Suppressor macrophage treated with lipopolysaccharide for 1 hour (primary cell): ENCODE measurements around the gene NAB1.

Experiments used
- DNase-seq, 3 donors: peaks; one replicate each; pipeline ENCODE4 v3.0.0-alpha.2; 2020 to 2022

The NAB1 gene

DNA sequence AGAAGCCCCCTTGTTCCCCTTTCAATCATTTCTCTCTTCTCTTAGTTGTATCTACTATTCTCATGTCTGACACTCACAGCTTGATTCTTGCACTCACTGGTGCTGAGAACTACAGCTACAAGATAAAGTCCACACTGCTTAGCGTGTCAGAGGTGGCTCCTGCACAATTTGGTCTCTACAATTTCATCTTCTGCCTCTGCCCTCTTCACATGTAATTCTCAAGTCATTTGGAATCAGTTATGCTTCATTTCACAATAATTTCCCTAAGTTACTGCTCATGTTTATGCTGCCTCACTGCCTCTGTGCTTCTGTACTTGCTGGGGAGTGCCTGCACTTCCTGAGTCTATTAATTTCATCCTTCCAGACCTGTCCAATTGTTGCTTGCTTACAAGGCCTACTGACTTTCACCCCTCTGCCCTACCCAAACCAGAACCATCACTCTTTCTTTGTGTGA, 11.6 kb upstream of the NAB1 start:
- DNase-seq, result peak in 1 of 3 donors; percentile 29

DNA sequence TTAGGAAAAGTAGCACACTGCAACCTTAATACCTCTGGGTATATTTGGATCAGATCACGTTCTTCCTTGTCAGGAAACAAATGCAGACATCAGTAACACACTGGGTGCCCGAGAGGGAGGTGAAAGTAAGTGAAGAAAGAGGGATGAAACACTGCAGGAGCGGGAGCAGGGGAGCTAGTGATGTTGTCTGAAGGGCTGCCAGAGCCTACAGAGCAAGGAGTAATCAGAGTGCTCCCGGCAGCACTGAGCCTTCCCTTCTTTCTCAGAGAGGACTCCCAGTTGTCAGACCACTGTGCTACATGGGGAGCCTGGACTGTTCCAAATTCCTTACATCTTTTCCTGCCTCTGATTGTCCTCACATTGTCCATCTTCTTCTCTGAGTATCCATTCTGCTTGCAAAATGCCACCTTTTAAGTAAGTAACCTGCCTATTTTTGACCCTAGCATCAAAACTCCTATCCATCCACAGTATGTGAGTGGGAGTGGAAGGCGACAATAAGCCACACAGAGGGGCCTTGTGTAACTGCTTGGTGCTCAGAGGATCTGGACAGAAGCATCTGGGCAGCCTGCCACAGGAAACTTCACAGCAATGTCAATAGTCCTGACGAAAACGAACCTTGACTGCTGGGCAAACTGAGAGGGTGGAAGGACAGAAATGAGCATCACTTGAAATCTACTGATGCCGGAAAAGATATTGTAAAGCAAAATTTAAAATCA, 10.8 kb upstream of the NAB1 start:
- no peak for DNase-seq

DNA sequence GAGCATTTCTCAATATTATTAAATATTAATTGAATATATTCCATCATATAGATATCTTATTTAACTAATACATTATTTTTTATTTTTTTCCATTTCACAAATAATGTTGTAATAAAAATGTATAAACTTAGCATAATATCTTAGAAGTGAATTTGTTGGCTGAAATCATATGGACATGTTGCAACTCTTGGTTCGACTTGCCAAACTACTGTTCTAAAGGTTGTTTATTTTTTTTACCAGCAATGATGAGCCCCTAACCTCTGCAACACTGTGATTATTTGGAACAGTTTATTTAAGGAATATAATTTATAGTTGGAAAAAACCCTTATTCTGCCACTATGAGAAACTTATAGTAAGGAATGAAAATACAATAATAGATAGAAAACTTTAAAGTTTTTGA, 8.8 kb upstream of the NAB1 start:
- DNase-seq, result no peak

DNA sequence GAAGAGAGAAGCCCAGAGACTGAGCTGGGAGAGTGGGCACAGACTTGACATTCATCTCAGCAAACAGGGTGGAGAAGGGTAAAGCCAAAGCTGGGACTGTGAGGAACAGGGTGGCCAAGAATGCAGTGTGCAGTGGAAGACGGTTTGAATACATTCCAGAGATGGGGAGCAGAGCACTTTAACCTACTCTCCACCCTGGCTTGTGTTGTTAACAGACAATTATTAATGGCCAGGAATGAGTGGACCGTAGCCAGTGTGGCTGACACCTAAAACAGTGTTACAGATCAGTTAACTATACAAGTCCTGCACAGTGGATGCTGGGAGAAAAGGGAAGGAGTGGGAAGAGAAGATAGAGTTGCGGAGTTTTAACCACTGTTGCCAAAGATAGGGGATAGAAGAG, 7.4 kb upstream of the NAB1 start:
- DNase-seq, result no peak

DNA sequence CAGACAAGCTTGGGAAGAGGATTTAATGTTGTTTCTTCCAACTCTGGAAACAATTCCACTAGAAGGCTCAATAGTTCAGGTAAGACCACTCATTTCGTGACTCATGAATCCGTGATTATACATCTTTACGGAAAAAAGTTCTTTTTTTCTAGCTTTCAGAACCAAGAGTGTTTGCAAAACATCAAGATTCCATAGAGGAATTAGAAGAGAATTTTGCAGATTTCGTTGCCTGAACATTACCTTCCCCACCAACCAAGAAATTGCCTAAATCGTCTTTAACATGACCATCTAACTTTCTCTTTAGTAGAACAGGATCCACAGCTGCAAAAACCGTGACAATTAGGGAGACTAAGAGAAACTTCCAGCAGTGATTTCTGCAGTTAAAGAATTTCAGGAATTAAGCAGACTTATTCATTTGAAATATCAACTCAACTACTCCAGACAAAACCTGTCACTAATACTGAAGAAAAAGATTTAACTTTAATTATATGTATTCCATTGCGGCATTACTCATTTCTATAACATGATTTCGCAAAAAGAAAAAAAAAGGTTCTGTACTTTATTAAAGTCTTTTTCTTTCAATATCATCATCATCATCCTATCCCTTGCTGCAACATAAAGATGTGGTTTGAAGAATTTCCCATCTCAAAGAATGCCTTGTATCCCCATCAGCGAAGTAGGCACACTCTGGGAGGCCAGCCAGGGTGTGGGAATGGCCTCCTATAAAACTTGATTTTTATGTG, 1.9 kb upstream of the NAB1 start:
- DNase-seq, result no peak

DNA sequence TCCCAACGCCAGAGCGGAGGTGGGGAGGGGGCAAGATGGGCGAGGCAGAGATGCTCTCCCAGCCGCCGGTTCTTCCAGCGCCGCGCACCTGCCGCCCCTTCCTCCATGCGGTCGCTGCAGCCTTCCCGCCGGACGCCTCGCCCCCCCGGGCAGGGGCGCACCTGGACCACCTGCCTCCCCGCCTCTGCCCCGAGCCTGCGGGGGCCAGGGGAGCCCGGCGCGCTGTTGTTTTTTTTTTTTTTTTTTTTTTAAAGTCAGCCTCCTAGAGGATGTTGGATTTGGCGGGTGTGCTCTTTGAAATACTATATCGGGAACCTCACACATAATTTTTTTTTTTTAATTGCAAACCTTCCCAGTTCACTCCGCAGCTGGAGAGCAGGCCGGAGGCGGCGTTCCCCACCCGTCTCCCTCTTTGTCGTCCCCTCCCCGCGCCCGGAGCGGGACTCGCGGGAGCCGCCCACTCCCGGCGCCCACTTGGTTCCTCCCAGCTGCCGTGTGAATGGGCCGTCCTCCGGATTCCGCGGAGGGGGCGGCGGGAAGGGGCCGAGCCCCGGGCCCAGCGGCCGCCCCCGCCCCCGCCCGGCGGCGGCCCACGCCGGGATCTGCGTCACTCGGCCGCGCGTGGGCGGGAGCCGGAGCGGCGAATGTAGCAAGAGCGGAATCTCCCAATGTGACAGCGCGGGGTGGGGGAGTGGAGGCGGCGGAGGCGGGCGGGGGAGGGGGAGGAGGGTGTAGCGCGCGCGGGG, 421 bp upstream of the NAB1 start:
- DNase-seq, result peak; percentile 94 to 99 (median 98)

DNA sequence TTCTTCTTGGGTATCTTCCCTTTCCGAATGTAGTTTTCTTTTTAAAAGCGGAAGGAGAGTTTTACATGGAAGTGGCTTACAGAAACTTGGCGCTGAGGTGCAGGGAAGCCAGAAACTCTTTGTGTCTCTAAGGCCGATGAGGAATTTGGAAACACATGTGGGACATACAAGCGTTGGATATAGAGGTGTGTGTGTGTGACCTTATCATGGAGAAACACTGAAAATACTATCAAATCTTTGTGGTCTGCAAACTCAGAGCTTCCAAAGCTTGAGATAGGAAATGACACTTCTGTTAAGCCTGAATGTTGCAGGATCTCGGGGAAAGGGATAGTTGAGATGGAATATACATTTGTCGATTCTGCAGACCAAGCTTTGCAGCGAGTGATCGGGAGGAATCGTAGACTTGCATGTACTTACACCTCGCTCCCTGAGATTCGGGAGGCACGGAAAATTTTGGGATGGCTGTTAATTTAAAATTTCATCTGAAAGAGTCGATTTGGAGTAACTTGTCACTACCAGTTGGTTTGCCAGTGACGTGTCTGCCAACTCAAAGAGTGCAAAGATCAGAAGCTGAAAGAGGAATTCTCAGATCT, 1.0 kb downstream of the NAB1 start:
- peak; percentile 60 to 74 (median 62) for DNase-seq

DNA sequence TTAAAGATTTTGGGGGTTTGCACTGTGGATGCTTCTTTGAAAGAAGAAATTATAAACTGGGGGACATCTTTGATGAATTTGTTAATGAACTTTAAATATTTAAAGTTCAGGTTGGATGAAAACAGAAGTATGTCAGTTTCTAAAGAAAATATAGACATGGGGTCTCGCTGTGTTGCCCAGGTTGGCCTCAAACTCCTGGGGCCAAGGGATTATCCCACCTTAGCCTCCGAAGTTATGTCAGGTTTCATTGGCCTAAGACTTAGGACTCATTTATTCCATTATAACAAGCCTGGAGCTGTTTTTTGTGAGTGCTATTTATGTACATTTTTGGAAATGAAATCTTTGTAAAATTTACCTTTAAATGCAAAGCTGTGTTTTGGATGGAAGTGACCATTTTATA, 2.5 kb downstream of the NAB1 start:
- DNase-seq, result no peak

DNA sequence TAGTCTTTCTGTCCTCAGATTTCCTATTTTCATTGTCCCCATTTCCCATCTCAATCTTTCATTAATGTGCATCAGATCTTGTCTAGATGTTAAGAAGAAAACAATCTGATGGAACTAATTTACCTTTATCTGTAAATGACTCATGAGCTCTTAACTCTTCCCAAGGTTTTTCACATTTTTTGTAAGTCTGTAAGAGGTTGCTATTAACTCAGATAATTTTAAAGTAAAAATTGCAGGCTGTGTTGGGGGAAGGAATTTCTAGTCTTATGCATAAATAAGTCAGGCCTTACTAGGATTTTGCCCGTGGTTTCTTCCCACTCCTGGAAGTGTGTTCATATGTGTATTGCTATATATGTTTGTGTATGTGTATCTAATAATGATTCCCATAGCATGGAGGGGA, 4.3 kb downstream of the NAB1 start:
- DNase-seq, result no peak

DNA sequence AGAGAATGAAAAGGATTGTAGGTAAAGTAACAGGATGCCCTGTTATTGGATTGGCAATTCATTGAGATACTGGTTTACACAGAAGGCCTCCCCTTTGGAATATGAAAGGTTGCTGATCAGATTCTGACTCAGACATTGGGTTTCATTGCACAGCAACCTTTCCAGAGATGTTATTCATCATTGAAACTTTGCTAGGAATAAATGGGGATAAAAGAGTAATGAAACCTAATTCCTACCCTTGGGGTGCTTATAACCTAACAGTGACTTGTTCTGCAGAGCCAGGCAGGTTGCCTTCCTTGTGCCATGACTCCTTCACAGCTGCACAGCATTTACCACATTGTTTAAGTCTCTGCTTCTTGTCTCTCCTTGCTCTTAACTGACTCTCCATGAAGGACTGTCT, 5.0 kb downstream of the NAB1 start:
- DNase-seq, result no peak

DNA sequence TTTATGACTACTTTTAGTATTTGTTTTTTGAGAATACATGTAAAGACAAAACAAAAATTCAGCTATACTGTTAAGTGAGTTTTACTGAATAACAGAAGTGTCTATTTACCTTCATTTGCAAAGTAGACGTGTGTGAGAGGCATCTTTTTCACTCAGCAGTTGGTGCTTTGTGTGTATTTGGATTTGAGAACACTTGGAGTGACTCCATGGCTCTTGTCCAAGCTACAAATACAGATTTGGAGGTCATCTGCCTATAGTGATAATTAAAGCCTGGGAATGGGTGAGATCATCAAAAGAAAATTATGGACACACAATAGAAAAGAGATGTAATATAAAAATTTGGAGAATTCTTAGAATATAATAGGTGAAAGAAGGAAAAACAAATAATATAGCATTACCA, 6.2 kb downstream of the NAB1 start:
- DNase-seq, result no peak

DNA sequence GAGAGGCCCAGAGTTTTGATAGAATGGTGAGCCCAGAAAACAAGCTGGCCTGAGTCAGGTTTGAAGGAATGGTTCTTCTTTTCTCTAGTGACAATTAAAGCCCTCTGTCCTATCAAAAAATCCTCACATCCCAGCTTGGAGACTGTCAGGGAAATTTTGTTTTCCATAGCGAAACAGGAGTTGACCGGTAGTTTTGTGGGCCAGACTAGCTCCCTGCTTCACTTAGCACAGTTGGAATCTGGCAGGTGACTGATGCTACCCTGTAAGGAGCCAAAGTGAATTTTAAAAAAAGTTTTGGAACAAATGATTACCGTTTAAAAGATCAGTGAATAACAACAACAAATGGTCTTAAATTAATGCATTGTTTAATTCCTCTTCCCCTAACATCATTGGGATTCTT, 6.7 kb downstream of the NAB1 start:
- no peak for DNase-seq

DNA sequence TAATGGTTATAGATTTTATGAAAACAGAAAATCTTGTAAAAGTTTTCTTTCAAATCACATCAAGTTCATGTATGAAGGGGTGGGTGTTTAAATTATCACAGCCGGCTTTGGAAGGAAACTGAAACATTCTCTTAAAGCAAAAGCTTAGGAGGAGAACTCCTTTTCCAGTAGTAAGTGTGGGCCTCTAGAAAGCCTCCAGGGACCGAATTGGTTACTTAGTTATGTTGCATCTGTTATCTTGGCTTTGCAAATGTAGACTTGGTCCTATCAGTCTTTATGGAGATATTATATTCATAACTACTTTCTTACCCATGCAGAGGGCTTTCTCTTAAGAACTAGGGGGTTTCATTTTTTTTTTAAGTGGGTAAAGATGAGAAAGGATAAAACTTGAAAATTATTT, 7.4 kb downstream of the NAB1 start:
- no peak for DNase-seq

DNA sequence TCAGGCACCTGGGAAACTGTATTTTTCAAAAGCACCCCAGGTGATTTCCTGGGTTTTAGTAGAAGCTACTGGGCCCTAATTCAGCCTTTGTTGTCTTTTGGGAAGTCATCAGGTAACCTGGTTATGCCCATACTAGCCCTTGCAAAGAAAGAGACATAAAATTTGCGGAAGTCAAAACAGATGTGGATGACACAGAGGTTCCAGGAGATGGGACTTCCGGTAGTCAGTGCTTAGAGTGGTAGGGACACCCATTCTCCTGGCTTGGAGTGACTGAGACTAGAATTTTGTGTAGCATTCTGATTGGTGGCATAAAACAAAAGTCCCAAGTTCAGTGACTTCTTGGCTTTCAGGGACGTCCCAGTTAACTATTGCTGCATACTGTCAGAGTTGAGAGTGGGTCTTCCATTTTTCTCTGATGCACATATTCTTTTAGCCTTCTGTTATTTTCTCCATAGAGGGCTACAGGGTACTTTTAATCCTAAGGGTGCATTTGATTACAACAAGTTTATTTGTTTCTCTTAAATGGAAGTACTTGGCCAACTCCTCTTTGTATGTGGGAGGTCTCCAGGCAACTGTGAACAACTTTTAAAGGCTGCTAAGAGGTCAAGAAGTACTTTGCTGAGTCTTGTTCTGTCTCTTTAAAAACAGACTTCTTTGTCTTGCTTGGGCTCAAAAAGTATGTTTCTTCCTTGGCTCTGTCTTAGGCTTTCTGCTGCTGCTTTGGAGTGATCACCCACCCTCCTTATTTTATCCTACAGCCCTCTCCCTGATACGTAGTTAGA, 8.8 kb downstream of the NAB1 start:
- DNase-seq, result no peak

DNA sequence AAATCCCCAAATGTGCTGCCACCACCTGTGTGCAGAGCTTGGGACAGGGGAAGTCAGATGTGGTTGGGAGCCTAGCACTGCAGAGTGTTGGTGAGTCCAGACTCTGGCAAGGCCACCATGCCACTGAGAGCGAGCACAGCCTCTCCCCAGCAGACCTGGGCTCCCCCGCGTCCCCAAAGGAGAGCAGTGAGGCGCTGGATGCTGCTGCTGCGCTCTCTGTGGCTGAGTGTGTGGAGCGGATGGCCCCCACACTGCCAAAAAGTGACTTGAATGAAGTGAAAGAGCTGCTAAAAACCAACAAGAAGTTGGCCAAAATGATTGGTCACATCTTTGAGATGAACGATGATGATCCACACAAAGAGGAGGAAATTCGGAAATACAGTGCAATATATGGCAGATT, 10.7 kb downstream of the NAB1 start:
- no peak for DNase-seq

DNA sequence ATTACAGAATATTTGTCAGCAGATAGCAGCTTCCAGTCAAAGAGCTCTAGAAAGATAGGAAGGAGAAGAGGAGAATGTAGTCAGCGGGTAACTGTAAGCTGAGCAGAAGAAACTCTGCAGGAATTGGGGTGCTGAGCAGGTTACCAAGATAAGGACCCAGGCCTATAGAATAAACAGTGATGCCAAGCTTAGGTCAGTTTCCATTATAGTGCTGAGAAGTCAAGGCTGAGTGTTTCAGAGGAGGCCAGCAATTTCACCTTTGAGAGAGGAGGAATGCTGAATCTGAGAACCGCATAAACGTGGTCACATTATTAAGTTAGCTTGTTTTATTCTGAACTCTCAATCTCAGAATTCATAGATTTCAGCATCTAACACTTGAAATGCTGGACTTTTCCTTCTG, 13.9 kb downstream of the NAB1 start:
- DNase-seq, result no peak

DNA sequence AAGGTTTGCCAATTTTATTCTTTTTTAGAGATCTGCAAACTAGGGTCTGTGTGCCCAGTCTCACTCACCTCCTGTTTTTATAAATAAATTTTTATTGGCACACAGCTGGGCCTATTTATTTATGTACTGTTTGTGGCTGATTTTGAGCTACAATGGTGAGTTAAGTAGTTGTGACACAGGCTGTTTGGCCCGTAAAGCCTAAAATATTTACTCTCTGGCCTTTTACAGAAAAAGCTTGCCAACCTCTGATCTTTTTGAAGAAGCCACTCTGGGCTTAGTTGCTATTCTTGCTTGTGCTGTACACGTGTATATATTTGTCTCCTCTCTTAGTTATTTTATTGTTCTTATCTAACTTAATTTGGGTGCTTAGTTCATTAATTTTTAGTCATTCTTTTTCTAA, 14.5 kb downstream of the NAB1 start:
- no peak for DNase-seq

DNA sequence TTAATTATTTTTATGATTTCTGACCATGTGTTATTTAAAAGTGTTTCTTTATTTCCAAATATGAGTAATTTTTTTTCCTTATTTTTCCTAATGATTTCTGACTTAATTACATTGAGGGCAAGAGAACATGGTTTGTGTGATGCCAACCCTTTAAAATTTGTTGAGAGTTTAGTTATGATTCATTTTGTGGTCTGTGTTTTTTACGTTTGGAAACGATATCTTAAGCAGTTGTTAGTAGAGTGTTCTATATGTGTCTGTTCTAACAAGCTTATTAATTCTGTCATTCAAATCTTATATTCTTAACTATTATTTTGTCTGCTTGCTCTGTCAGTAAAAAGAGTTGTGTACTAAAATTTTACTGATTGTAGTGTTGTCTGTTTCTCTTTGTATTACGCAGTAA, 15.0 kb downstream of the NAB1 start:
- no peak for DNase-seq

DNA sequence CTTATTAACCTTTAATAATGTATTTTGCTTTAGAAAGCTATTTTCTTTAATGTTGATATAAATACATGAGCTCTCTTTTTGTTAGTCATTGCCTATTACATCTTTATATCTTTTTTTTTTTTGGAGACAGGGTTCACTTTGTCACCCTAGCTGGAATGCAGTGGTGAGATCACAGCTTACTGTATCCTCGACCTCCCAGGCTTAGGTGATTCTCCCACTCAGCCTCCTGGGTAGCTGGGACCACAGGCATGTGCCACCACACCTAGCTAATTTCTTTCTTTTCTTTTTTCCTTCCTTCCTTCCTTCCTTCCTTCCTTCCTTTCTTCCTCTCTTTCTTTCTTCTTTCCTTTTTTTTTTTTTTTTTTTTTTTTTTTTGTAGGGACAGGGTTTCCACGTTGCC, 15.4 kb downstream of the NAB1 start:
- DNase-seq, result no peak

DNA sequence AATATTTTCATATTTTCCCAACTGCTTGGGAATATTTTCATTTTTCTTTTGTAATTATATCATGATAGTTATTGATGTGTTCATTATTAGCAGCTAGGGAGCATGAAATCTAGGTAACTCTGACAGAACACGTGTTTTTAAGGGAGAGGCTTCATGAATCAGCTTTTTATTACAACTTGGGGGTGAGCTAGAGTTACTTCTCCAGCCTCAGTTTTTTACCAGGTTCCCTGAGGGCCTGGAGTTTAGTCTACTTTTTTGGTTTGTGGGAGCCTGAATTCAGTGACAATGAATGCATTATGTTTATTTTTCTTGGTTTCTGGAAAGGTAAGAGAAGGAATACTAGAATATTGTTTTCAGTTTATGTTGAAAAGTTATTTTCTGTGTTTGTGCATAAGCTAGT, 18.0 kb downstream of the NAB1 start:
- DNase-seq, result no peak

DNA sequence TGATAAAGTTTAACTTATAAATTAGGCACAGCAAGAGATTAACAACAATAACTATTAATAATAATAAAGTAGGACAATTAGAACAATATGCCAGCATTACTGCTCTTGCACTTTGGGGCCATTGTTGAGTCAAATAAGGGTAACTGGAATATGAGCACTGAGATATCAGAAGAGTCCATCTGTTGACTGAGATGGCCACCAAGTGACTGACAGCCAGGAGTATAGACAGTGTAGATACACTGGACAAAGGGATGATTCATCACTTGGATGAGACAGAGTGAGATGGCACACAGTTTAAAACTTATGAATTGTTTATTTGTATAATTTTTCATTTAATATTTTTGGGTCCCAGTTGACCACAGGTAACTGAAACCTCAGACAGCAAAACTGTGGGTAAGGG, 20.0 kb downstream of the NAB1 start:
- peak in 1 of 3 donors; percentile 14 for DNase-seq

DNA sequence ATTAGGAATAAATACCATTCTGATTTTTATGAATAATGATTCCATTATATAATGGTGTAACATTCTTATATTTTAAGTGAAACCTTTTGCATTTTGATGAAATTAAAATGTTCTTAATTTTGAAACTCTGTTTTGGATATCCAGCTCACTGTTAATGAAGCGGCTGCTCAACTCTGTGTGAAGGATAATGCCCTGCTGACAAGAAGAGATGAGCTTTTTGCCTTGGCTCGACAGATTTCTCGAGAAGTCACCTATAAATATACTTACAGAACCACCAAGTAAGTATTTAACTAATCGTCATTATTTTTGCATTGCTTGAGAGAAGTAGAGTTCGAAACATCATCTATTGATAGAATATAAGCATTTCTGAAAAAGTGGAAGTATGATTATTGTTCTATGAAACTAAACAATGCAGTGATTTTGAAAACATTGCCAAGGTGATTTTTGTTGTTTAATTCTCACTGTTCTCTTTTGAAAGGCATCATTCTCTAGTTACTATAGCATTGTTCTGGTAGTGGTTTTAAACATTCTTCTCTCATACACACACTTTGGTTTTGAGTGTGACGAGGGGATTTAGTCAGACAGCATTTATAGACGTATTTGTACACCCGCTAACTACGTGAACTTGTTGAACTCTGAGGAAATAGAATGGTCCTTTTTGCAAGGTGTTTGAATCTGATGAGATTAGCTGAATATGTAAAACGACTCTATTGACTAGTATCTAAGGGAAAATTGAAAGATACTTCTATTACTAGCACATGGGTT, 21.5 kb downstream of the NAB1 start:
- no peak for DNase-seq
